T-cell (primary cell): ENCODE measurements around the gene RTF1. TPM values are rescaled to one million over a fixed set of nuclear protein-coding genes. Genes with fewer than 3 reads are reported as not detected.
A peak's percentile ranks its signal among the peaks of the same experiment; 100 is the strongest.
"Not testable (repeated sequence)": the region's sequence is repeated elsewhere in the genome, so short reads cannot be mapped to it uniquely, and the experiment has no call there.

Experiments used
- ATAC-seq, 4 experiments: fragments of 200-7000 bp in 3 of 4; fragments of 150-1000 bp in 1 of 4; cut with Tn5 transposase; replicated peaks in 1 of 4; 1 replicate in 3 of 4; 2 replicates in 1 of 4; pipeline ENCODE4 v1.10.0; 2021; ENCODE audit warnings: moderate library complexity in 3 of 4, mild to moderate bottlenecking in 2 of 4, moderate number of reproducible peaks in 1 of 4
- CTCF ChIA-PET, 2 donors: fragments of 300-600 bp; sonication (Branson Sonifier 250); formaldehyde crosslinking; loops; one replicate each; lab custom pipeline; 2022; ENCODE audit warnings: antibody characterized with exemption in 2 of 2; lab: Charles Lee
- POLR2A ChIA-PET, 2 donors: fragments of 300-600 bp; sonication (Branson Sonifier 250); formaldehyde crosslinking; loops; one replicate each; lab custom pipeline; 2022; ENCODE audit warnings: antibody characterized with exemption in 2 of 2; lab: Charles Lee
- DNase-seq, 35 experiments: peaks; one replicate each; pipeline versions ENCODE4 v3.0.0 to v3.0.0-alpha.2; 2013 to 2023
- H3K27ac ChIP-seq: one replicate; pipeline ENCODE4 v1.5.1; 2013; ENCODE audit warnings: low read length
- H3K27me3 ChIP-seq, 2 experiments: replicated peaks in 1 of 2; 1 replicate in 1 of 2; 2 replicates in 1 of 2; pipeline versions ENCODE4 v1.6.1 to v1.7.0; 2013; ENCODE audit warnings: low read length in 1 of 2, mixed read lengths in 1 of 2; ENCODE audit not compliant: control insufficient read depth in 2 of 2, insufficient read depth in 2 of 2; ENCODE audit errors: extremely low read depth in 1 of 2
- H3K36me3 ChIP-seq, 2 donors: 1 replicate in 1 of 2; 2 replicates in 1 of 2; pipeline versions ENCODE4 v1.6.1 to v1.7.0; 2013; ENCODE audit warnings: low read length in 1 of 2; ENCODE audit not compliant: control insufficient read depth in 2 of 2, insufficient read depth in 1 of 2; ENCODE audit errors: extremely low read depth in 1 of 2
- H3K4me1 ChIP-seq, 2 experiments: 1 replicate in 1 of 2; 2 replicates in 1 of 2; pipeline versions ENCODE4 v1.6.1 to v1.7.0; 2013; ENCODE audit warnings: low read length in 2 of 2, mixed read lengths in 1 of 2; ENCODE audit not compliant: insufficient read depth in 2 of 2, control insufficient read depth in 1 of 2; ENCODE audit errors: extremely low read depth in 1 of 2
- H3K4me3 ChIP-seq, 2 donors: 1 replicate in 1 of 2; 2 replicates in 1 of 2; pipeline versions ENCODE4 v1.5.1 to v1.7.0; 2013; ENCODE audit warnings: mild to moderate bottlenecking in 2 of 2, low read length in 1 of 2, moderate library complexity in 1 of 2; ENCODE audit not compliant: control insufficient read depth in 1 of 2; ENCODE audit errors: extremely low read depth in 1 of 2
- H3K9me3 ChIP-seq: 2 replicates; pipeline ENCODE4 v1.7.0; 2013
- H3K27ac Mint-ChIP-seq, 2 donors: one replicate each; pipeline ENCODE4 v1.8.0; 2020 to 2021; ENCODE audit warnings: mild to moderate bottlenecking in 2 of 2, mixed read lengths in 2 of 2
- H3K27me3 Mint-ChIP-seq, 2 donors: one replicate each; pipeline ENCODE4 v1.8.0; 2021 to 2022; ENCODE audit warnings: mixed read lengths in 2 of 2
- H3K36me3 Mint-ChIP-seq: one replicate; pipeline ENCODE4 v1.8.0; 2021; ENCODE audit warnings: mixed read lengths
- H3K4me1 Mint-ChIP-seq, 3 donors: one replicate each; pipeline ENCODE4 v1.8.0; 2020 to 2022; ENCODE audit warnings: mixed read lengths in 3 of 3, mild to moderate bottlenecking in 1 of 3
- H3K4me3 Mint-ChIP-seq, 3 donors: one replicate each; pipeline ENCODE4 v1.8.0; 2020 to 2022; ENCODE audit warnings: mild to moderate bottlenecking in 3 of 3, mixed read lengths in 3 of 3, moderate library complexity in 3 of 3
- H3K9me3 Mint-ChIP-seq, 3 donors: one replicate each; pipeline ENCODE4 v1.8.0; 2020 to 2022; ENCODE audit warnings: mixed read lengths in 3 of 3
- WGBS: methylation state at CpG from one replicate; pipeline ENCODE4 v1.1.5; 2013; ENCODE audit warnings: missing lambda C conversion rate; ENCODE audit not compliant: insufficient coverage; 5-methylcytosine and 5-hydroxymethylcytosine counted together
- total RNA-seq, 35 experiments: library from RNA in 6 of 35; stranded (reverse) in 6 of 35; fragments of 120-200 nt in 1 of 35; gene quantifications; one replicate each; pipeline versions ENCODE4 v1.2.1 to v1.2.4 and lab custom pipeline; 2013 to 2026

Gene RTF1
- total RNA-seq, 5 donors from 2014 or later (not counting 1 experiment from before 2014, with no cell fraction given): 30.6 to 45.9 (median 37.5) TPM

GRCh38 chr15:41445399-41445798, 28.5 kb downstream of the RTF1 start:
- Mint-ChIP-seq H3K27ac (no peak overlapping the region), H3K9me3 (no peaks in the 10 kb centered on the region), H3K4me3 (no peak overlapping the region), H3K36me3 (peaks cover 23% of the 10 kb centered on the region), H3K4me1 (peaks cover 12 to 21% (median 18%) of the 10 kb centered on the region in 3 donors), H3K27me3 (no peaks in the 10 kb centered on the region)
- DNase-seq (no peak), ATAC-seq (no peak)
- Histone ChIP-seq H3K27me3 (no peaks in the 10 kb centered on the region), H3K36me3 (peaks cover 3 to 15% of the 10 kb centered on the region in 2 donors), H3K4me1 (peaks cover 0 to 5% of the 10 kb centered on the region in 2 experiments), H3K9me3 (no peaks in the 10 kb centered on the region), H3K27ac (no peak overlapping the region), H3K4me3 (no peak overlapping the region)
- ChIA-PET POLR2A (interaction anchor here in 1 of 2 donors (0.6 kb wide), 1 partner anchor 8 kb away, joined by 3 read pairs; no protein-coding TSS in a partner anchor), CTCF (no interaction called here)

GRCh38 chr15:41462084-41462795, 45.3 kb downstream of the RTF1 start:
- Mint-ChIP-seq H3K36me3 (peaks cover 38% of the 10 kb centered on the region), H3K9me3 (no peaks in the 10 kb centered on the region), H3K4me1 (peaks cover 0 to 8% (median 0%) of the 10 kb centered on the region in 3 donors), H3K4me3 (no peak overlapping the region), H3K27ac (no peak overlapping the region), H3K27me3 (no peaks in the 10 kb centered on the region)
- Histone ChIP-seq H3K4me1 (no peaks in the 10 kb centered on the region), H3K27ac (no peak overlapping the region), H3K36me3 (peaks cover 6 to 30% of the 10 kb centered on the region in 2 donors), H3K4me3 (no peak overlapping the region), H3K9me3 (no peaks in the 10 kb centered on the region), H3K27me3 (no peaks in the 10 kb centered on the region)
- ChIA-PET CTCF (interaction anchor here in 1 of 2 donors (0.5 kb wide), 1 partner anchor 390 kb away, joined by 3 read pairs; no protein-coding TSS in a partner anchor), POLR2A (interaction anchor here in 1 of 2 donors (0.7 kb wide), 1 partner anchor 372 kb away, joined by 3 read pairs; no protein-coding TSS in a partner anchor)
- ATAC-seq: no peak
- no CpG with 5 or more reads among the region's 4 CpGs for WGBS
- DNase-seq: no peak

GRCh38 chr15:41464889-41465580, 48.1 kb downstream of the RTF1 start:
- H3K9me3 Mint-ChIP-seq: no peaks in the 10 kb centered on the region
- POLR2A ChIA-PET: interaction anchor here in 1 of 2 donors (0.6 kb wide), 1 partner anchor 20 kb away, joined by 3 read pairs; no protein-coding TSS in a partner anchor
- no peak overlapping the region for H3K4me3 Mint-ChIP-seq

GRCh38 chr15:41465822-41466421, 49.0 kb downstream of the RTF1 start:
- WGBS: no CpG with 5 or more reads among the region's 8 CpGs
- no peaks in the 10 kb centered on the region for H3K9me3 Mint-ChIP-seq
- peak overlapping the region in 1 of 2 donors; percentile 46 for H3K27ac Mint-ChIP-seq
- no peaks in the 10 kb centered on the region for H3K27me3 Mint-ChIP-seq
- H3K27me3 ChIP-seq: no peaks in the 10 kb centered on the region
- DNase-seq (peak in 6 of 35 experiments; percentile 4 to 68 (median 12)), ATAC-seq (peak; percentile 45 to 57 (median 48))
- ChIA-PET CTCF (interaction anchor here (0.5 to 2.3 kb wide), 12 partner anchors 12 to 788 kb away, joined by 3 to 9 read pairs (median 4); no protein-coding TSS in a partner anchor), POLR2A (interaction anchor here in 1 of 2 donors (0.6 kb wide), 1 partner anchor 14 kb away, joined by 3 read pairs; no protein-coding TSS in a partner anchor)
- no peak overlapping the region for H3K4me3 Mint-ChIP-seq
- no peak overlapping the region for H3K4me3 ChIP-seq
- no peaks in the 10 kb centered on the region for H3K9me3 ChIP-seq
- H3K36me3 Mint-ChIP-seq: peaks cover 50% of the 10 kb centered on the region
- peaks cover 0 to 8% (median 0%) of the 10 kb centered on the region in 3 donors for H3K4me1 Mint-ChIP-seq
- H3K36me3 ChIP-seq: peaks cover 17 to 35% of the 10 kb centered on the region in 2 donors
- no peak overlapping the region for H3K27ac ChIP-seq
- no peaks in the 10 kb centered on the region for H3K4me1 ChIP-seq

More at GRCh38 chr15:41464889-41465580, 48.1 kb downstream of the RTF1 start:
- CTCF ChIA-PET: interaction anchor here (0.5 to 2.3 kb wide), 10 partner anchors 14 to 787 kb away, joined by 3 to 9 read pairs (median 4); no protein-coding TSS in a partner anchor
- Mint-ChIP-seq H3K4me1 (peaks cover 0 to 8% (median 0%) of the 10 kb centered on the region in 3 donors), H3K36me3 (peaks cover 44% of the 10 kb centered on the region), H3K27ac (no peak overlapping the region), H3K27me3 (no peaks in the 10 kb centered on the region)
- DNase-seq (no peak), ATAC-seq (no peak)
- Histone ChIP-seq H3K9me3 (no peaks in the 10 kb centered on the region), H3K4me1 (no peaks in the 10 kb centered on the region), H3K27me3 (no peaks in the 10 kb centered on the region), H3K27ac (no peak overlapping the region), H3K36me3 (peaks cover 15 to 28% of the 10 kb centered on the region in 2 donors), H3K4me3 (no peak overlapping the region)
- WGBS: 94% methylated on average over 3 of the region's 9 CpGs

GRCh38 chr15:41466711-41467110, 49.8 kb downstream of the RTF1 start:
- H3K27me3 Mint-ChIP-seq: no peaks in the 10 kb centered on the region
- ATAC-seq (no peak), DNase-seq (no peak)
- no peaks in the 10 kb centered on the region for H3K9me3 ChIP-seq
- H3K9me3 Mint-ChIP-seq: no peaks in the 10 kb centered on the region
- ChIA-PET CTCF (interaction anchor here in 1 of 2 donors (0.6 to 2.3 kb wide), 5 partner anchors 34 to 438 kb away, joined by 3 to 9 read pairs (median 5); no protein-coding TSS in a partner anchor), POLR2A (no interaction called here)
- H3K4me1 Mint-ChIP-seq: peaks cover 0 to 8% (median 0%) of the 10 kb centered on the region in 3 donors
- H3K4me1 ChIP-seq: no peaks in the 10 kb centered on the region
- H3K27ac ChIP-seq: no peak overlapping the region
- peaks cover 21 to 43% of the 10 kb centered on the region in 2 donors for H3K36me3 ChIP-seq
- peaks cover 54% of the 10 kb centered on the region for H3K36me3 Mint-ChIP-seq
- WGBS: 80% methylated on average over 3 of the region's 3 CpGs
- no peak overlapping the region for H3K4me3 Mint-ChIP-seq
- H3K27me3 ChIP-seq: no peaks in the 10 kb centered on the region
- peak overlapping the region in 1 of 2 donors; percentile 35 for H3K27ac Mint-ChIP-seq
- no peak overlapping the region for H3K4me3 ChIP-seq

- DNase-seq, POLR2A ChIA-PET, H3K9me3 Mint-ChIP-seq, H3K4me3 ChIP-seq, H3K27ac Mint-ChIP-seq, H3K27me3 Mint-ChIP-seq, H3K4me1 Mint-ChIP-seq, ATAC-seq, H3K4me1 ChIP-seq, H3K27ac ChIP-seq, H3K27me3 ChIP-seq, H3K9me3 ChIP-seq: not testable (repeated sequence)
- peaks cover 44% of the 10 kb centered on the region for H3K36me3 Mint-ChIP-seq
- peak overlapping the region in 1 of 3 donors; percentile 17 for H3K4me3 Mint-ChIP-seq
- WGBS: no CpG with 5 or more reads among the region's 6 CpGs
- CTCF ChIA-PET: interaction anchor here in 1 of 2 donors (1.0 kb wide), 1 partner anchor 125 kb away, joined by 3 read pairs; no protein-coding TSS in a partner anchor
- peaks cover 25 to 59% of the 10 kb centered on the region in 2 donors for H3K36me3 ChIP-seq
Measured at GRCh38 chr15:41469644-41470043, 52.7 kb downstream of the RTF1 start.
